HG03439 (cell line): Measurements from ENCODE around the gene SASH1.

ENCODE experiments used
- ATAC-seq: cut with Tn5 transposase; IDR thresholded peaks from one replicate; pipeline ENCODE4 v1.9.1; 2021; ENCODE audit warnings: mild to moderate bottlenecking, moderate library complexity; ENCODE audit not compliant: unreplicated experiment

Gene SASH1

DNA sequence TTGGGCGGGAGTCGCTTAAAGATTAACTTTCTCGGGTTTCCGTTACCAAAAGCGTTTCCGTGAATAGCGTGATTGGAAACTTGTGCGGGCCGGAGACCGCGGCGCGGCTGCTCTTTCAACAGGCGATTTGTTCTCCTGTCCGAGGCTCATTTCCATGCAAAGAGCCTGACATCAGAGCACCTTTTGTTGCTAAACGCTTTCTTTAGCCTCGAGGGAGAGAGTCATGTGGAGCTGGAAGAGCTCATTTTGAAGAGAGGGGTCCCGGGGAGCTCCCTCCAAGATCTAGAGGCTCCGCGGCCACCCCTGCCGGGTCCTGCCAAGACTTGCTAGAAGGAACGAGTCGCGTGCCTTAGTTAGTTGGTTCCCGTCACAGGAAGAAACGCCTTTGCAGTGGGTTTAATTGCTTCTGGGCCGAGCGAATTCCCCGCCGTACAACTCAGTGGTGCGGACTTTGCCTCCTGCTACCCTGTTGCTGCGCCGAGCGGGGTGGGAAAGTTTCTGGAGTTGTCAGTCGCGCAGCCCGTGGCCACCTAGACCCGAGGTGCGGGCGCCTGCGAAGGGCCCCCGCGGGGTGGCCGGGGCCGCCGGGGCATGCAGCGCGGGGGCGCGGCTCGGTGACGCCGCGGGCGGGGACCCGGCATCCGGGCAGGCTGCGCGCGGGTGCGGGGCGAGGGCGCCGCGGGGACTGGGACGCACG is at the start of gene SASH1:
Gene SASH1, plus strand, starts transcription at position 489 of the 697 bp plus-strand sequence. CDS start 230 bp downstream, outside the sequence.
- ATAC-seq, result no peak

DNA sequence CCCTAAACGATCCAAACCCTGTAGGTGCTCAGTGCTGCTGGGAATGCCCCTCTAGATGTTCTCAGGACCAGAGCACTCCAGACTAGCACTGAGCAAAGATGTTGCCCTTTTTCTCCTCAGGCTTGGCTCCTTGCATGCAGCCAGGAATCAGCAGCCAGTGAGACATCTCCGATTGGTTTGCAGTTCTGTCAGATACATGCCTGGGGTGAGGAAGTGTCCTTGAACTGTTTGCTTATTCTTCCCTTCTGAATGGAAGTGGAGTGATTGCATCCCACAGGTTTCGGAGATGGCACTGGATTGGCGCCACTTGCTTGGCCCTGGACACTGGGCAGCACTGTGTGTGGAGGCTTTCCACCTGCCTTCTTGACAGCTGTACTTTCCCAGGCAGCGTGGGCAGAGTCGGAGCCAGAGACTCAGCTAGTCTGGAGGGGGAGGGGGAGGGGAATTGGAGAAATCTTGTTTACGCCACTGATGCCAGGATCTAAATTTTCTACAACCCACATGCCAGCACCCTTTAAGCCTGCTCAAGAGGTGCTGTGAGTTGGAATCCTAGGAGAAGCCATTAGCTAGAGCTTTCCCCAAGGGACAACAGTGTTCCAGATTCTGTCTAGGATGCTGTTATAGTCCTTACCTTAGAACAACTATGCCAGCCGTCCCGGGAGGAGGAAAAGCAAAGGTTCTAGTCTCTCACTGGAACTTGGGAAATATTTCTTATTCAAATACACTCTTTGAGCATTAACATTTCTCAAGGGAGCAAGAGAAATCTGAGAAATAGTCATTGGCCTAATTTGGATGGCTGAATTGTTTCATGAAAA is 49.2 kb upstream of the SASH1 start:
- no peak for ATAC-seq

DNA sequence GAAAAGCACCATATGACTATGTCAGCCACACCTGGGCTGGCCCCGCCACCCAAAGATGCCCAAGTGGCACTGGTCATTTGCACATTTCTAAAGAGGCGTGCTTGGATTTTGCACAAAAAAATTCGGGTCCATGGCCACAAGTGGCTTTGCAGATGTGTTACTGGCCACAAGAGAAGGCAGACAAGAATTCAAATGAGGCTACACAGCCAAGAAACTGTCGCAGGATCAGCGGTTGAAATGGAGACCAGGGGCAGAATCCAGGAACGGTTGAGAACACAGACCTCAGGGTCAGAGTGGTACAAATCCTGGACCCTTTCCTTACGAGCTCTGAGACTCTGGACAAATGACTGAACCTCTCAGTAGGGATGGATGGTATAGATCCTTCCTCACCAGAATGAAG is 48.6 kb upstream of the SASH1 start:
- no peak for ATAC-seq

DNA sequence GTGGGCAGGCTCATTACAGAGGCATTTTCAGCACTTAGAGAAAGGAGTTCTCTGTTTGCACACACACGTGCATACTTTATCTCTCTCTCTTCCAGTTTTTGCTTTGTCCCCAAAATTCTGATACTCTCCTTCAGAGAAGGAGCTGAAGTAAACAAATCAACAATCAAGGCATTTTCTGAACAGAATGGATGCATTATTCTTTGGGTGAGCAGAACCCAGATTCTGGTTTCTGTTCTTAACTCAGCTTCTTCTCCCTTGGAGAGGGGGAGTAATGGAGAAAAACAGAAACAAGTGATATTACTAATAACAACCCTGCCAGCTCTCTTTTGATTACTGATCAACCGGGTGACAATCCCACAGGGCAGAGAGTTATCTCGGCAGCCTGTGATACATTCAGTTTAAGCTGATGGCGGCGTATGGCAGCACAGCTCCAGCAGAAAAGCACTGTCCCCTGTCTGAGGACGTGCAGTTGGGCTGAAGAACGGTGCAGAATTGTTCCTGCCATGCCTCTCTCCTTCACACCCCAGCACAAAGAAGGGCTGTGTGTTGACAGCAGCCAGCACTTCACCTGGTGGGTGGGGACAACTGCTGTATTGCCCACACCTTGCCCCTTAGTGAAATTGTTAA is 47.3 kb upstream of the SASH1 start:
- ATAC-seq, result no peak

DNA sequence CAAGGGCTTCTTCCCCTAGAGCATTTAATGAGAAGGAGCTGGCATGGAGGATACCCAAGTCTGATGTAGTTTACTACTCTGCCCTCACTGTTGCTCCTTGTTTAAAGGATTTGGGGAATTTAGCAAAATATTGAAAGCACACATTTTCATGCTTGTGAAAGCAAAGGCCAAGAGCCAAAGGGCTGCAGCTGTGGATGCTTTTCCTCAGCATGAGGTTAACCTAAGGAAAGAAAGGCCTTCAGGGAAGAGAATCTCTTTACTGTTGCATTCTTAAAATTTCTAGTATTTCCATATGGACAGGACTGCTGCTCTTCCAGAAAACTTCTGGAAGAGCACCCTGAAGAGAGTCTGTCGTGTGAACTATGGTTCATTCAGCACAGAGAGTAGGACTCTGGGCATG is 45.9 kb upstream of the SASH1 start:
- no peak for ATAC-seq

DNA sequence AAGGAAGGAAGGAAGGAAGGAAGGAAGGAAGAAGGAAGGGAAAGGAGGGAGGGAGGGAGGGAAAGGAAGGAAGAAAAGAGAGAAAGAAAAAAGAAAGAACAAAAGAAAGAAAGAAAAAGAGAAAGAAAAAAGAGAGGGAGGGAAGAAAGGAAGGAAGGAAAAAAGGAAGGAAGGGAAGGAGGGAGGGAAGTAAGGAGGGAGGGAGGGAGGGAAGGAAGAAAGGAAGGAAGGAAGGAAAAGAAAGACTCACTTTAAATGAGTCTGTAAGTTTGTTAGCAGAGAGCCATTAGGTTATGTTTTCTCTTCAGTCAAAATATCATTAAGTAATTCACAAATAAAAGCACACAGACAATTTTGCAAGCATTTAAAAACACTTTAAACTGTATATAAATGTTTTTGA is 44.0 kb upstream of the SASH1 start:
- ATAC-seq, result no peak

DNA sequence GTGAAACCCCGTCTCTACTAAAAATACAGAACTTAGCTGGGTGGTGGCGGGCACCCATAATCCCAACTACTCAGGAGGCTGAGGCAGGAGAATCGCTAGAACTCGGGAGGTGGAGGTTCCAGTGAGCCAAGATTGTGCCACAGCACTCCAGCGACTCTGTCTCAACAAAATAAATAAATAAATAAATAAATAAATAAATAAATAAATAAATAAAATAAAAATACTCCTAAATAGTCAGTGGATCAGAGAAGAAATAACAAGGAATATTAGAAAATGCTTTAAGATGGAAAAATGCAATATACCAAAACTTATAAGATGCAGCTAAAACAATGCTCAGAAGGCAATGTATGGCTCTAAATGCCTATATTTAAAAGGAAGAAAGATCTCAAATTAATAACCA is 39.0 kb upstream of the SASH1 start:
- ATAC-seq, result no peak

DNA sequence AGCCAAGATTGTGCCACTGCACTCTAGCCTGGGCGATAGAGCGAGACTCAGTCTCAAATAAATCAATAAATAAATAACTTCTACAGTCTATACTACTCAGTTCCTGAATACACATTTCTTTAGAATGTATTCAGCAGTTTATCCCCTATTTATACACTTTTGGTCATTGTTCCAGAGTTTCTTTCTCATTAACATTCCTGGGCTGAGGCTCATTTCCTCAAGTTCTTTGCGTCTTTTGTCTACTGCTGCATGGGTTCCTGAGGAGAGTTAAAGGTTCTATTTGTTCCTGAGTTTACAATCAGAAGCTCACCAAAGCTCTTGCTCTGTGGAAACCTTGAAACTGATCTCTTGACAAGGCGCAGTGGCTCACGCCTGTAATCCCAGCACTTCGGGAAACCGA is 37.7 kb upstream of the SASH1 start:
- no peak for ATAC-seq

DNA sequence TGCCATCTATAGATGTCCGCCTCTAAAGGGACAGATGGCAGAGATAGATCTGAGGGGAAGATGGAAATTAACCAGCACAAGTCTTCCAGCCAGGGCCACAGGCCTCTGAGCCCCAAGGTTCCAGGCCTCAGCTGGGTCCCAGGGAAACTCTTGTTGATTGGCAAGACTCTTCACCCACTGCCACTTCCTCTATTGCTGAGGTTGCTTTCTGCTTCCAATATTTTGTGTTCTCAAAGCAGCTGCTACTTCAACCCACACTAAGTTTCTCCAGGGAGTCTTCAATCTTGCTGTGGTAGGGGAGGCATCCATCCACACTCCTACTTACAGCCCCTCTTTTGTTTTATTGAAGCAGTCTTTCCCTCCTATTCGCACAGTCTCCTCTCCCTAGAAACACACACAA is 36.4 kb upstream of the SASH1 start:
- no peak for ATAC-seq

DNA sequence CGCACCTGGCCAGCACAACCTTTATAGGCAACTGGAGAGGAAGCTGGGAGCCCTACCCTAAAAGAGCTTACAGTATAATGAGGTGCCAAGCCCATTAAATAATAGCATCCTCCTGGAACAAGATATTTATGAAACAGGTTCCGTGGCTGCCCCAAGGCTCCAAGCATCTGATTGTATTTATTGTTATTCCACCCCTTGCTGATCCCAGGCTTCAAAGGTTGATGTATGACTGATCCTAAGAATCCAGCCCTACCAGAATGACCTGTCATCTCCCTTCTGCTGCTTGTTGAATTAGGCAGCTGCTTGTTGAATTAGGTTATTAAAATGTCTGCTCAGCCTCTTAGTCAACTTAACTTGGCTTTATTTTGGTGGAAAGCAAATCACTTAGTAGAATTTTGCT is 35.2 kb upstream of the SASH1 start:
- ATAC-seq, result no peak

DNA sequence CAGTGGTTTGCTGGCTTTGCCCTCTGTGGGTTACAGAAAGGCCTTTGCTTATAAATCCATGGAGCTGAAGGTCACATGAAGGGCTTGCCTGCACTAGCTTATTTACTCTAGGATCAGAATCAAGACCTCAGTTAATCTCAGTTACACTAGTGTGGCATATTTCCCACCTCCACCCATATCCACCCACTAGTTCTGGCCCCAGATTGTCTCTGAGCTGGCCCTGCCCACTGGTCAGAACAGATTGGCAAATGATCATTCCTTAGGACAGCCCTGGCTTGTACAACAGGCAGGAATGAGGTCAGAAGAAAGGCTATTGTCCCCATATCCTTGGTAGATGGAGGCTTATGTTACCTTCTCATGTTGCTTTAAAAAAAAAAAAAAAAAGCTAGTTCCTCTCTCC is 33.3 kb upstream of the SASH1 start:
- ATAC-seq, result no peak

DNA sequence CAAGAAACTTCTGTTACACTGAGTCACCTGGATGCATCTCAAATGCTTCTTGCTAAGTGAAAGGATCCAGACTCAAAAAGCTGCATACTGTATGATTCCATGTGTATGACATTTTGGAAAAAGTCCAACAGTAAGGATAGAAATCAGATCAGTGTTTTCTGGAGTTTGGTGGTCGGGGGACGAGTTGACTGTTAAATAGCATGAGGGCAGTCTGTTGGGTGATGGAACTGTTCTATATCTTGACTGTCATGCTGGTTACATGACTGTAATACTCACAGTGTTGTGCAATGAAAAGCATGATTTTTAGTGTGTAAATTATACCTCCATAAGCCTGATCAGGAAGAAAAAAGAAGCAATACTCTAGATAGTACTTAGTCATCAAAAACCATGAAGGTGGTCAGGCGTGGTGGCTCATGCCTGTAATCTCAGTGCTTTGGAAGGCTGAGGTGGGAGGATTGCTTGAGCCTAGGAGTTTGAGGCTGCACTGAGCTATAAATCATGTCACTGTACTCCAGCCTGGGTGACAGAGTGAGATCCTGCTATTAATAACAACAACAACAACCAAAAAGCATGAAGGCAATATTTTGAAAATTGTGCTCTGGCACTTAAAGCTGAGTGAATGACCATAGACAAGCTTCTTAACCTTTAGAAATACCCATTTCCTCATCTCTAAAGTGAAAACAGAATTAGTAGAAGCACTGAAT is 30.5 kb upstream of the SASH1 start:
- ATAC-seq, result no peak

DNA sequence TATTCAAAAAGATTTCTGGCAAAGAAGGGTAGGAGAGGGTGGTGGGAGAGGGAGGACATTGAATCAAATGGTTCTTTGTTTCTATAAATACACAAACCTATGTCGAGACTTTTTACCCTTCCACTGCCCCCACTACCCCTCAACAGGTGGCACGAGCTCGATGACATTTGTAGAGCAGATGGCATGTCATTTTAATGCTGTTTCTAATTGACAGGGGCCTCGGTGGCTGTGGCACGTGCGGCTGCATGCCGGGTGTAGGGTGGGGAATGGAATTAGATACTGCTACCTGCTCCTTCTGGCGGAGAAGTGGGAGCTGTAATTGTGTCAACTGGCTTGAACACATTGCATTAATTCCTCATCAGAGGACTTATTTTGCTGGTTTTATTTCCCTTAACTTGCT is 29.1 kb upstream of the SASH1 start:
- ATAC-seq, result no peak

DNA sequence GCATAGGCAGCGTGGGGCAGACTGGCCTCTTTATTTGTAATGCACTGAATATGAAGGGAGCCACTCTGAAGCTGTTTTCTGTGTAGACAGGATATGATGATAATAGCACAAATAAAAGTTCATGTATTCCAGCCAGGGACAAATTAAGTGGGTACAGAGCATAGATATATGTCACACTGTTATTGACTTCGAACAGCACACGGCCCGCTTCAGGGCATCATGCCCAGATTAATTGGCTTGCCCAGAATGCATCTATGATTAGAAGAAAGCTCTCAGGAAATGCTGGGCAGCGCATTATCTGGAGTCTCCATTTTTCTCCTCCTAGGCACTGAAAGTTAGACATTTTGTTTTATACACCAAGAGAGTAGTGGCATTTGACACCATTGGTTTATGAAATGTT is 26.3 kb upstream of the SASH1 start:
- no peak for ATAC-seq

DNA sequence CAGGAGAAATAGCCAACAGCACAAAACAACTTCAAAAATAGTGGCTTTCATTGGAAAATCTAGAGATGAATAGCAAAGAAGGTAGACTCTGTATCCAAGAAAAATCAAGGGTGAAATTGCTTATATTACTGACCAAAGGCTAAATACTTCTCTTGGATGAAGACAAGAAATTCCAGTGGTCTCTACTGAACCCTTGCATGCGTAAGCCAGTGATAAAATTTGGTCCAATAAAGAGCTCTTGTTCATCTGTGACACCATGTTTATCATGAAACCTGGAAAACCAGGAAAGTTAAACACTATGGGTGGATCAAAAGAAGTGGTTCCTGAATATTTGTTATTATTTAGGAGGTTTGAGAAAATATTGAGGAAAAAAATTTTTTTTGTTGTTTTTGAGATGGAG is 25.6 kb upstream of the SASH1 start:
- ATAC-seq, result no peak

DNA sequence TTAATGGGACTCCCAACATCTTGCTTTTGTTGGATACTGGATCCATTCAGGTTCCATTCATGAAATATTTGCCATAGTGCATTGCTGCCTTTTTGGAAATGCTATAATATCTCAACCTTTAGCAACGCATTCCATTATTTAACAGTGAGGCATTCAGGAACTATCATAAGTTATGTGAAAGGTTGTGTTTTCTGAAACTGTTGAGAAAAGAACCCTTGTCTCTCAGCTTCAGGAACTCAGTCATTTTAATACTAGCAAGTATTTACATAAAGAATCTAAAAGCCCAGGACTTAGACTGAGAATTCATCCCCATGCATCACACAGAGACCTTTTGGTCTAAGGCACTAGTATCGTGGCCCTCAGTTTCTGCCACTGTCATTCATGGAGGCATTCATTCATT is 24.9 kb upstream of the SASH1 start:
- no peak for ATAC-seq

DNA sequence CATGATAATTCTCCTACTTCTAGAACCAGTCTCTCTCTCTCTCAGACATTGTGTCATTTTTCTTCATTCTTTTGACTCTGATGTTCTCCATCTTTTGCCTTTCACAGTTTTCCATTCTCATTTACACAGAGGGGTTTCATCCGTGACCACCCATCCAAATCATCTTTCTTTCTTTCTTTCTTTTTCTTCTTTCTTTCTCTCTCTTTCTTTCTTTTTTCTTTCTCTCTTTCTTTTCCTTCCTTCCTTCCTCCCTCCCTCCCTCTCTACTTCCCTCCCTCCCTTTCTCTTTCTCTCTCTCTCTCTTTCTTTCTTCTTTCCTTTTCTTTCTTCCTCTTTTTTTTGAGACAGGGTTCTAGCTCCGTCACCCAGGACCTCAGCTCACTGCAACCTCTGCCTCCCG is 19.9 kb upstream of the SASH1 start:
- ATAC-seq, result no peak

DNA sequence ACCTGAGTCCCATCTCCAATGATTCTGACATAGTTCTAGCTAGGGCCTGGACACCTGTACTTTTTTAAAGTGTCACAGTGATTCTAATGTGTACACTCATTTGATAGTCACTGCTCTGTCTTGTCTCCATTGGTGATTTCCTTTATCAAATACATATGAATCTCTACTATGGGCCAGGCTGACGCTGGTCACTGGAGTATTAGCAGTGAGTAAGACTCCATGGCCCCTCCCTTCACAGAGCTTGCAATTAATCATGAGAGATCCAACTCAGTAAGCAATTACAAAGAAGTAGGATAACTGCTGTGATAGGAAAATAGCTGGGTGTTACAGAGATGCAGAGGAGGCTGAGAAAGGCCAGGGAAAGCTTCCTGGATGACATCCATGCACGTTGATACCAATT is 19.3 kb upstream of the SASH1 start:
- no peak for ATAC-seq

DNA sequence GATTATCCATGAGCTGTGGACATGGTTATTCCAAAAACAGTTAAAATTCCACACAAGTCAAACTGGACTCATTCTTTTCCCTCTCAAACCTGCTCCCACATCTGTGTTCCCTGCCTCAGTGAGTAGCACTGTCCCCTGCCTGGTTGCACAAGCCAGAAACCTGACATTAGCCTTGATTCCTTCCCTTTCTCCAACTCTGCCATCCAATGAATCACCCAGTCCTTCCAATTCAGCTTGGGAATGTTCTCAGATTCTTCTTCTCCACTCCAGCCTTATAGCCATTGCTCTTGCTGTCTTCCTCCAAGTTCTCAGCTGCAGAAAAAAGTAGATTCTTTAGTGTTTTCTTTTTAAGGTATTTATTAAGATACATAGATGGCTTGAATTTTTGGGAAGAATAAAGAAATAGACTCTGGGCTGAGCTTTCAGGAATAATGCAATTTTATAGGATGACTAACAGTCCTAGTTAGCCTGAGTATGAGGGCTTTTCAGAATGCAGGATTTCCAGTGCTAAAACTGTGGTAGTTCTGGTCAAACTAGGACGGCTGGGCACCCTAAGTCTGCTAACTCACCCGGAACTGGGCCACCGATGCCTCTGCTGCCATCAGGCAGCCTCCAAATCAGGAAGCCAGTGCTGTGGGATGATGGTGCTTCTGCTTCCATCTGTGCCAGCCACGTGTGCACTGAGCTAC is 18.2 kb upstream of the SASH1 start:
- no peak for ATAC-seq

DNA sequence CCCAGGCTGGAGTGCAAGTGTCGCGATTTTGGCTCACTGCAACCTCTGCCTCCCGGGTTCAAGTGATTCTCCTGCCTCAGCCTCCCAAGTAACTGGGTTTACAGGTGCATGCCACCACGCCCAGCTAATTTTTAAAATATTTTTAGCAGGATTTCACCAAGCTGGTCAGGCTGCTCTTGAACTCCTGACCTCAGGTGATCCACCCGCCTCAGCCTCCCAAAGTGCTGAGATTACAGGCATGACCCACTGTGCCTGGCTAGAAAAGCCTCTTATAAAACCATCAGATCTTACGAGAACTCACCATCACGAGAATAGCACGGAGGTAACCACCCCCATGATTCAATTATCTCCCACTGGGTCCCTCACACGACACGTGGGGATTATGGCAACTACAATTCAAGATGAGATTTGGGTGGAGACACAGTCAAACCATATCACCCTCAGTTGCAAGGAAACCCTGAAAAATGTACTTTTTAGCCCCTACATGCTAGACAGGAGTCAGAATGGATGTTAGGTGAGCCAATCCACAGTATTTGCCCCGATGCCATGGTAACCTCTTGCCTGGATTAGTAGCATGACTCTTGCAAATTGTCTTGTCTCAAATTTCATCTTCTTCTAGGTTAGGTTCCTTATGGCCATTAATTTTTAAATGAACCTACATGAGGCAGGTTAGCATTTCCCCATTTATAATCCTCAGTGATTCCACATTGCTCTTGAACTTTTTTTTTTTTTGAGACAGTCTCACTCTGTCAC is 17.1 kb upstream of the SASH1 start:
- ATAC-seq, result no peak
